DMS53 treated with DMSO at 0.1 percent for 48 hours (cell line): ENCODE results near the gene GADD45G.

Source experiments
- DNase-seq: peaks from one replicate; lab custom pipeline; 2025; ENCODE audit not compliant: unreplicated experiment; lab: John Stamatoyannopoulos, UW

The GADD45G gene

DNA sequence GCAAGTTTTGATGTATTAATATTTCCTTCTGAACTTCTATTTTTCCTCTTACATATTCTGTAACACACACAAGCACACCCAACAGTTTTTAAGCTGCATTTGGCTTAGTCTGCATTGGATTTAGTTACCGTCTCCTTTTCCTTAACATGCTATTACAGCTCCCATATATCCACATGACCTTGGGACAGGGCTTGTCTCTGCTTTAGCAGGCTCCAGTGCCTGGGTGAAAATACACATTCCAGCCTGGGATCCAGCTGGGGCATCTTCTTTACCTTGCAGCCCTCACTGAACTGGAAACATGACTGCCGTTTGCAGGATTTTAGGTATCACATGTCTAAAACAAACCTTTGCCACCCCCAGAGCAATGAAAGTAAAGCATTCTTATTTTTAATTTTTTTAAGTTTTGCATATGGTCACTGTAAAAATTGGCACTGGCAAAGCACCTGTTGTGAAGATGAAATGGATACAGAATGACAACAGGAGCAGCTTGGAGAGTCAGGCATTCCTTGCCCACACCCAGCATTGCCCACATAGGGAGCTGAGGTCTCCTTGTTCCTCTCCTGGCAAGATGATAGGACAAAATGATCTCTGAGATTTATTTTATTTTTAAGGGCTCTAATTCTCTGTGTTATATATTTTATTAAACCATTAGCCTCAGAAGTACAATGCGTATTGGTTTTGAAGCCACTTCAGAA, 4.0 kb downstream of the GADD45G start:
- peak; percentile 40 for DNase-seq

- DNase-seq = no peak
Measured at GRCh38 chr9:89609426-89610006, 4.7 kb downstream of the GADD45G start.

GRCh38 chr9:89610391-89610925, 5.6 kb downstream of the GADD45G start:
- no peak for DNase-seq

DNA sequence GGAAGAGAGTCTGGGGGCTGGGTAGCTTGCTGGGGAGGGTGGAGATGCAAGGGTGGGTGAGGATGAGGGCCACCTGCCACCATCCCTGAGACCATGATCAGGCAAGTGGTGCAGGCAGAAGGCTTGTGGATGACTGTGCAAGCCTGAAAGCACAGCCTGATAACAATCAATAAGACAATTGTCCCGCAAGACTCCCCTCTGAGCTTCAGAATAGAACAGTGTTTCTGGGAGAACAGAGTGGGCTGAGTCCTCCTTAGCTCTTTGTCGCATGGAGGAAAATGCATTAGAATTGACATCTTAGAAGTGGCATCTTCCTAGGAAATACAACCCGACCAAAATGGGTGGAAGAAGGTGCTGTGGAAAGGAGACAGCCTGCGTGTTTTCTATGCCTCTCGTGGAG, 6.6 kb downstream of the GADD45G start:
- DNase-seq = no peak

DNA sequence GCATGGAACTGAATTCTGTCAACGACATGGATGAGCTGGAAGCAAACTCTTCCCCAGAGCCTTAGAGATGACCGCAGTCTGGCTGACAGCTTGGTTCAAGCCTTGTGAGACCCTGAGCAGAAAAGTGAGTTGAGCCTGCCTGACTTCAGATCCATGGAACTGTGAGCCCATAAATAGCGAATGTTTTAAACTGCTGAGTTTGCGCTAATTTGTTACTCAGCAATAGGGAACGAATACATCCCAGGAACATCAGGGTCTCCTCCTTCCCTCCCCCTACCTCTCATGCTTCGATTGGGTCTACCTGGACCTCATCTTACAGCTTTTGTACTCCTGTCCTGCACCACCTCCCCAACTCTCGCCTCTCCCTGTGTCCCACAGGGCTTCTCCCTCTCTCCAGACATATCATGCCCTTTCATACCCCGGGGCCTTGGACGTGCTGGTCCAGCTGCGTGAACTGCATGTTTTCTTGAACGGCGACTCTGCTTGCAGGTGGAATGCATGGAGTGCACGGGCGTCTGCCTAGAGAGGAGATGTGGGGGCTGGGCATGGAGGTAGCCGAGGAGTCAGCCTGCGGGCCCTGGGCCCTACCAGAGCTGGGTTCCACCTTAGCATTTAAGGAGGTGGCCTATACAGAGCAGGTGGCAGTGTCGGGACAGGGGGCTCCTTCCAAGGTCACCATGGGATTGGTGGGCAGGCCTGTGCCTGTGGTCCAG, 7.9 kb downstream of the GADD45G start:
- DNase-seq = no peak

DNA sequence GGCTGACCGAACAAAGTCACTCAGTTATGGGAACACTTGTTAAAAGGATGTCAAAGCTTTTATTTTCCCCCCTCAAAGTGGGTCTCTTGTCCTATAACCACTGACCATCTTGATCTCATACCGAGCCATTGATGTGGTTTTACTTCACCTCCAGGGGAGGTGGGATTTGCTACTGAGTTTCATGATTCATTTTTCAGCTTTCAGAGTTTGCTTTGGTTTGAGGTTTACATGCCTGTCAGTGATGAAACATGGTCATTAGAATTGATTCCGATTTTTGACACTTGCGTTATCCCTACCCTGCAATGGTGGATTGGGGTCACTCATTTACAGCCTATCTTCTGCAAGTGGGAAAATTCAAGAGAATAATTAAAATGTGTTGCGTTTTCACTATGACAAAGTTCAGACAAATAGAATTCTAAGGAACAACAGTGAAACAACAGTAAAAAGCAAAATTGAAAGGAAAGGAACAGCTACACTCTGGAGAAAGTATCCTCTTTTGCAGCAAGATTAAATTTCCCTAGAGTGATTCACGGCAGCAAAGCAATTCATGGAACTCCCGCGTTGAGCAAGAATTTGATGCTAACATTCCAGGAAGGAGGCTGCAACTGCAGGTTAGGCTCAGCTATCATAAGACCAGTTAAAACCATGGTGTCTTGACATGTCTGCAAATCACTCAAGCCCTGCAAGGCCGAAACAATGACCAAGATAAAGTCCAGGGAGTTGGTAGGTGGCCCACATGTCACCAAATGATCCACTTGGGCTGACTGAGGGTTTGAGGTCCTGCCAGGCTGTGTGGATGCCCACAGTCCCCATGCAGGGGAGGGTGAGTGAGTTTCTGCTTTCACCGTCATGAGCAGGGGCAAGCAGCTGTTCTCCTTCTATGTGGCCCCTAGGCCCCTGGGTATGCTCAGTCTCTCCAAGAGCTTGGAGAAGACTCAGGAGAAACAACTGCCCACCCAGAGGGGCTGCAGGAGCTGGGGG, 9.4 kb downstream of the GADD45G start:
- no peak for DNase-seq

- DNase-seq = no peak
Measured at GRCh38 chr9:89615661-89616060, 10.8 kb downstream of the GADD45G start.

DNA sequence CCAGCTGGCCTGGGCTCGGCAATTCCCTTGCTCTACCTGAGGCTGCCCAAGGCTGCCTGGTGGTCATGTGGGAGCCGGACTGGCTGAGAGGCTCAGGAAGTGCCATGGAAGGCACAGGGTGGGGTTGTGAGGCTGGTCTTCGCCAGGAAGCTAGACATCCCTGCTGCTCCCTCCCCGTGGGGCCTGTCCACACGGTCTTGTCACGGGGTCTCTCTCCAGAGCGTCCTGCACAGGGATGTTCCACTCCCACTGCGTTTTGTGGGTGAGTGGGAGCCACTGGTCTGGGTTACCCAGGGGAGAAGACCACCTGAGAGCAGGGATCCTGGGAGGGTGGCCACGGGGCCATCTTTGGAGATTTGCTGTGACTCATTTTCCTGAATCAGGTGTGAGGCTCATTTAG, 11.6 kb downstream of the GADD45G start:
- no peak for DNase-seq

DNA sequence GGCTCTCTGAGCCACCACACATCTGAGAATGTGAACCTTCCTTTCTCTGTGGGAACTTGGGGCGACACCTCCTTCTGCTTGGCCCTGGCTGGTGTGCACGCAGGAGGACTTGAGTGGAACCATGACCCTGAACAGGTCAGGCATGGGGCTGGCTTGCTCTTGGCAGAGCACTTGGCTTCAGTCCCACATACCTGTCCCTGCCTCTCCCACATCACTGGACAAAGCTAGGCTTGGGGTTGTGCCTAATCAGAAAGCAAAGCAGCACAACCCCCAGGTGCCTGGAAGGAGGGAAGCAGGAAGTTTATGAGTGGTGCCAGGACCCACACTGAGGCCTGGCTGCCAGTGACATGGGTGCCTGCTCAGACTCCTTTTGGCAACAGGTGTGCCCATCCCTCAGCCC, 13.2 kb downstream of the GADD45G start:
- DNase-seq = no peak

GRCh38 chr9:89619019-89619418, 14.2 kb downstream of the GADD45G start:
- no peak for DNase-seq

DNA sequence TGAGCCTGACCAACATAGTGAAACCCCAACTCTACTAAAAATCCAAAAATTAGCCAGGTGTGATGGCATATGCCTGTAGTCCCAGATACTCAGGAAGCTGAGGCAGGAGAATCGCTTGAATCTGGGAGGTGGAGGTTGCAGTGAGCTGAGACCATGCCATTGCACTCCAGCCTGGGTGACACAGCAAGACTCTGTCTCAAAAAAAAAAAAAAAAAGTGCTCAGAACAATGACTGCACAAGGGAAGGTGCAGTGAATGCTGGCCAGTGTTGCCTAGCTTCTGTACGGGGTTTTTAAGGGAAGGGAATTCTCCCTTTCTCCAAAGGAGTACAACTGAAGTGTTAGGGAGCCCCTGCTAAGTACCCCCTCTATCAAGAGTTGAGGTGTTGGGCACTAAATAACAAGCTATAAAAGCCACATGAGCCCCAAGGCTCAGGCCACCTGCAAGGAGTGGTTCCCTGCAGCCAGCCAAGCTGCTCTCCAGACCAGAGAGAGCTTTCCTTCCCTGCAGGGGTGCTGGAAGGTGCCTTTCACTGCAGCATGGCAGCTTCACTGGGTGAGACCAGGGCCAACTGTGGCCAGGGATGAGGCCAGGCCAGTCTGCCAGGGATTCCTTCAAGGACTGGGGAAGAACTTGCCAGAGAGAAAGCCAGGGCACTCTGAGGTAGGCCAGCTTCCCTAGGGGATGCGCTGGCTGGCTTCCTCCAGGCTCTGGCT, 14.8 kb downstream of the GADD45G start:
- no peak for DNase-seq

DNA sequence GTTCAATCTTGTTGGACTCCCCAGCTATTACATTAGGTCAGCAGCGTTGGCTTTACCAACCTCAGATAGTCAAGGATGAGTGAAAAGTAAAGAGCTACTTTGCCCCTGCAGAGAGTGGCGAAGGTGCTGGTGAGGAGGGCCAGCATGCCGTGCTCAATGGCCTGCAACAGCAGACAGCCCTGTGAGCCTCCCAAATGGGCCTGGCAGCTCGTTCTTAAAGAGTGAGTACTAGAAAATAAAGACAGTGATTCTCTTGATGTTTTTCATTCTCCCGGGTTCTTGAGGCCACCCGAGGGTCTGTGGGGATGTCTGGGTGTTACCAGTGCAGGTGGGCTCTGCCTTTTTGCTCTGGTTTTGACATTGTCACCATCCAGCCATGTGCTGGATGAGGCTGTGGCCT, 16.2 kb downstream of the GADD45G start:
- no peak for DNase-seq

- no peak for DNase-seq
Measured at GRCh38 chr9:89621676-89622075, 16.9 kb downstream of the GADD45G start.

GRCh38 chr9:89622933-89623861, 18.4 kb downstream of the GADD45G start:
- no peak for DNase-seq

DNA sequence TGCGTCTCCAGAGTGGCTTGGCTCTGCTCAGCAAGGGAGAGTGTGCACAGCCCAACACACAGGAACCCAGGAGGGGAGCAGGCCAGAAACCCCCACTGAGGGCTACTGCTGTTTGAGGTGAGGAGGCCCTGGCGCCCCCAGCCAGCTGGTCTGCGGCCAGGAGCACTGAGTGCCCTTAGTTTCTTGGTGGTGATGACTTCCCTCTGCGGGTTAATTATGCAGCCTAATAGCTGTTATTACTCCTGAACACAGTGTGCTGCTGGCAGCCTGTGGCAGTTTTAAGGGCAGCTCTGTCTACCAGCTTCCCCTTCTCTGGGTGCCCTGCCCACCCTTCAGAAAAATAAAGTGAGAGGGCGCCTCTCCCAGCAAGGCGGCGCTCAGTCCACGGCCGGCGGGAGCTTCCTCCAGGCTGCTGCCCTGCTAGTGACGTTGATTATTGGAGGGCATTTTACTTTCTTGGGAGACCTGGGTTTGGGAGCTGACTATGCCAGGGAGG, 19.2 kb downstream of the GADD45G start:
- no peak for DNase-seq

DNA sequence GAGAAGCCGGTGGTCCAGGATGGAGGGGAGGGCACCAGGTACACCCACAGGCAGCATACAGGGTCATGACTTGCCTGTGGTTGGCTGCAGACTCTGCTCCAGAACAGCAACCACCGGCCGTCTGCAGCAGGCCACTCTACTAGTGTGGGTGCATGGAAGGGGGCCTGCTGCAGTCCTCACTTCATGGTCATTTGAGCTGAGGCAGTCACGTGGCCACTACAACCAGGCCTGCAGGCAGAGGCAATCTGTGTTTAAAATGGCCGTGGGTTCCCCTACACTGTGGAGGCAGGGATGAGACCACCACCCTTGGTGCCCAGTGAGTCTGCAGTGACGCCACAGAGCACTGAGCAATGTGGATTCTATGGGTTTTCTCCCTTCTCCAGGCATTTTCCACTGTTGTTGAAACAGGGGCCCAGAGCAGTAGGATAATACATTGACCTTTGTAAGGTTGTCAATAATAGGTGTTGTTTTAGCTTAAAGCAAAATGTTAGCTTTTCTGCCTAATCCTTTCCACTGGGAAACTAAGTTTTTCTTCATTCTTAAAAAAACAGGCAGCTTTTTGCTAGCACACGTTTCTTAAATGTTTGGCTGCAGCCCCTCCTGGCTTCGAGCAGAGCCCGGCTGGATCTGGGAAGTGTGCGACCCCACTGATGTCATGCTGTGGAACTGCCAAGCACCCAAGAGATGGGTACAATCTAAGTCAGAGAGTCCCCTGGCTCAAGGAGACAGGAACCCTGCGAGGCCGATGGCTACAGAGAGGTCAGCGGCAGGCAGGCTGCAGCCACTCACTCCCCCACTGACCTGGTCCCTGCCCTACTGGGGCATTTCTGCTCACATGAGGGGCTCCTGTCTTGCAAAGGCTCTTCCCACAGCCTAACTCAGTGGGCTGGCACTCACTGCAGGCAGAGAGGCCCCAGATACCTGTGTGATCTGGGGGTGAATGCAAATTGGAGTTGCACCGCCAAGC, 21.2 kb downstream of the GADD45G start:
- DNase-seq = no peak

DNA sequence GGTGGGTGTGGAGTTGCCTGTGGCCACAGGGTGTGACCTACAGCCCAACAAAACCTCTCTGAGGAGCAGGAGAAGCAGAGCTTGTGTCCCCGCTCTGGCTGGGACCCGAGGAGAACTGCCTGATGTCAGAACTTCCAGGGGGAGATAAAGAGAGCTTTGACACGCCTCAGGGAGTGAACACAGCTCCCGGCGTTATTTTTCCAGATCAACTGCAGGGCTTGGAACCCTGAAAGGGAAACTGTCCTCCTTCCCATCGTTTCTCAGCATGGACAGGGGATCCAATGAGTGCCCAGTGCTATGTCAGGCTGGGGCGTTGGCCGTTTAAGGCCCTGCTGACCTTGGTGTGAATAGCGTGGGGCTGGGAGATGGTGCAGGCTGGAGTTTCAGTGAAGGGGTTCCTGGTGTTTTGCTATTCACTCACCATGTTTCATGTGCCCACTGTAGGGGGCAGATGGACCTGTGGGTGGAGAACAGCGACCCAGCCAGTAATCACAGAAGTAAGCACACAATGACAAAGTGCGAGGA, 22.0 kb downstream of the GADD45G start:
- no peak for DNase-seq

DNA sequence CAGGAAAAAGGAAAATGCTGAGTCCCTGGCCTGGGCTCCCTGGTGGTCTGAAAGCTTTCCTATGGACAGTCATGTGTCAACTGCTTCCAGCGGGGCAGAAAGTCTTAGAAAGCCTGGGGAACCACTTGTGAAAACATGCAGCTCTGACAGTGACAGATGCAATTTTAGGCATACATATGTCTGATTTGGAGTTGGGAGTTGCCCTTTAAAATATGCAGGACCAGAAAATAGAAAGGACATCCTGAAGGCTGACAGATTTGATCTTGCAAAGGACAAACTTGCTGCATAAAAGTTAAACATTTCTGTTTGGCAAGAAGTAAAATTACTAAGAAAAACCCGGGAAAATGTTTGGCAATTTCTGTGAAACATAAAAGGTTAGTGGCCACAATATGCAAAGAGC, 23.8 kb downstream of the GADD45G start:
- no peak for DNase-seq
